ENCODE results near the gene PIEZO2. TPM values are rescaled to one million over a fixed set of nuclear protein-coding genes. Genes with fewer than 3 reads are reported as not detected.

The PIEZO2 gene
- total and polyA plus RNA-seq, 2 experiments from 2014 or later: 24.5 to 70.8 TPM

GRCh38 chr18:10745971-10746370 is 403.4 kb downstream of the PIEZO2 start:
- Histone ChIP-seq H3K9me3 (ENCODE audit: low read depth) (no peaks in the 10 kb centered on the region), H4K20me1 (ENCODE audit: insufficient read depth, poor library complexity, severe bottlenecking) (no peaks in the 10 kb centered on the region), H2AFZ (no peak overlapping the region), H3K79me2 (no peaks in the 10 kb centered on the region), H3K36me3 (replicated peaks; ENCODE audit: insufficient read depth, low read depth) (no peaks in the 10 kb centered on the region), H3K4me2 (no peak overlapping the region), H3K9me2 (replicated peaks; ENCODE audit: insufficient read depth) (no peaks in the 10 kb centered on the region), H3K4me1 (ENCODE audit: insufficient read depth) (peaks cover 8% of the 10 kb centered on the region), H3K27ac (no peak overlapping the region), H3K27me3 (no peaks in the 10 kb centered on the region), H3K4me3 (no peak overlapping the region)
- TF ChIP-seq, protein P1, sequence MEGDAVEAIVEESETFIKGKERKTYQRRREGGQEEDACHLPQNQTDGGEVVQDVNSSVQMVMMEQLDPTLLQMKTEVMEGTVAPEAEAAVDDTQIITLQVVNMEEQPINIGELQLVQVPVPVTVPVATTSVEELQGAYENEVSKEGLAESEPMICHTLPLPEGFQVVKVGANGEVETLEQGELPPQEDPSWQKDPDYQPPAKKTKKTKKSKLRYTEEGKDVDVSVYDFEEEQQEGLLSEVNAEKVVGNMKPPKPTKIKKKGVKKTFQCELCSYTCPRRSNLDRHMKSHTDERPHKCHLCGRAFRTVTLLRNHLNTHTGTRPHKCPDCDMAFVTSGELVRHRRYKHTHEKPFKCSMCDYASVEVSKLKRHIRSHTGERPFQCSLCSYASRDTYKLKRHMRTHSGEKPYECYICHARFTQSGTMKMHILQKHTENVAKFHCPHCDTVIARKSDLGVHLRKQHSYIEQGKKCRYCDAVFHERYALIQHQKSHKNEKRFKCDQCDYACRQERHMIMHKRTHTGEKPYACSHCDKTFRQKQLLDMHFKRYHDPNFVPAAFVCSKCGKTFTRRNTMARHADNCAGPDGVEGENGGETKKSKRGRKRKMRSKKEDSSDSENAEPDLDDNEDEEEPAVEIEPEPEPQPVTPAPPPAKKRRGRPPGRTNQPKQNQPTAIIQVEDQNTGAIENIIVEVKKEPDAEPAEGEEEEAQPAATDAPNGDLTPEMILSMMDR (IDR thresholded peaks at IDR 0.05; ENCODE audit: poor library complexity): no peak
- TF ChIP-seq EZH2phosphoT487 (IDR thresholded peaks at IDR 0.05; ENCODE audit: low read depth, severe bottlenecking, unreplicated experiment): no peak
- no peak for TF ChIP-seq EZH2 (IDR thresholded peaks at IDR 0.05; ENCODE audit: borderline replicate concordance)
- 56% methylated on average over 3 of the region's 3 CpGs for WGBS (ENCODE audit: low lambda C conversion rate, missing lambda C conversion rate)
- DNase-seq (ENCODE audit: low spot score): no peak

DNA sequence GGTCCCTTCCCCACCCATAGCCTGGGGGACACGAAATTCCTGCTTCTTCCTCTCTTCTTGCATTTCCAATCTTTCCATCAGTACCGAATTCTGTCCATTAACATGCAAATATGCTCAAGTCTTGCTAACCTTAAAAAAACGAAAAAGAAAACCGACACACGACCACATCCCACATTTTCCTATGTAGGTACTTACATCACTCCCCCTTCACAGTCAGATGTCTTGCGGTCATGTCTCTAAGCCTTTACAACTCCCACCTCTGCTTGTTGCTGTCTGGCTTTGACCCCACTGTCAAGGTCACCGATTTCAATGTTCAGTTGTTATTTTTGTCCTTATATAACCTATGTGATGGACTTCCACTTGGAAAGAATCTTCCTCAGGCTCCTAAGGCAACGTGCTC is 404.1 kb downstream of the PIEZO2 start:
- no peak for DNase-seq (ENCODE audit: low spot score)
- H3K27ac ChIP-seq: no peak overlapping the region
- no peaks in the 10 kb centered on the region for H3K9me2 ChIP-seq (replicated peaks; ENCODE audit: insufficient read depth)
- no peaks in the 10 kb centered on the region for H3K36me3 ChIP-seq (replicated peaks; ENCODE audit: insufficient read depth, low read depth)
- no peaks in the 10 kb centered on the region for H4K20me1 ChIP-seq (ENCODE audit: insufficient read depth, poor library complexity, severe bottlenecking)
- no peaks in the 10 kb centered on the region for H3K27me3 ChIP-seq
- no peaks in the 10 kb centered on the region for H3K9me3 ChIP-seq (ENCODE audit: low read depth)
- TF ChIP-seq EZH2phosphoT487 (IDR thresholded peaks at IDR 0.05; ENCODE audit: low read depth, severe bottlenecking, unreplicated experiment): no peak
- TF ChIP-seq, protein P1 (IDR thresholded peaks at IDR 0.05; ENCODE audit: poor library complexity): no peak
- TF ChIP-seq EZH2 (IDR thresholded peaks at IDR 0.05; ENCODE audit: borderline replicate concordance): no peak
- no peaks in the 10 kb centered on the region for H3K79me2 ChIP-seq
- peaks cover 3% of the 10 kb centered on the region for H3K4me1 ChIP-seq (ENCODE audit: insufficient read depth)
- WGBS (ENCODE audit: low lambda C conversion rate, missing lambda C conversion rate): 97% methylated on average over 8 of the region's 8 CpGs
- no peak overlapping the region for H3K4me3 ChIP-seq
- no peak overlapping the region for H3K4me2 ChIP-seq
- no peak overlapping the region for H2AFZ ChIP-seq

DNA sequence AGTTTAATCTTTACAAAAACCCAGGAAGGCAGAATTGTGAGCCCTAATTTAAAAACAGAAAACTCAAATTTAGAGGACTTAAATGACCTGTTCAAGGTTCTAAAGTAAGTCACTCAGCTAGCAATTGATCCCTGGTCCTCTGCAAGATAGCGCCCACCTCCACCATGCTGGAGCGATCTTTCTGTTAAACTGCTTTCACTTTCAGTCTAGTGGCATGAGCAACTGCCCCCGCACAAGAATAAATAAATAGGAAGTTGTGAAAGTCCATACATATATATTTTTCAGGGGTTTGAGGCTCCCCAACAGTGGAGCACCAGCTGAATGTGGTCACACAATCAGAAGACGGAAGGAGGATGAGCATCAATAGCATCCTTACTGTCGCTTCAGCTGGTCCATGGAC is 405.6 kb downstream of the PIEZO2 start:
- Histone ChIP-seq H3K4me1 (ENCODE audit: insufficient read depth) (no peaks in the 10 kb centered on the region), H3K9me2 (replicated peaks; ENCODE audit: insufficient read depth) (no peaks in the 10 kb centered on the region), H3K4me3 (no peak overlapping the region), H3K9me3 (ENCODE audit: low read depth) (no peaks in the 10 kb centered on the region), H4K20me1 (ENCODE audit: insufficient read depth, poor library complexity, severe bottlenecking) (no peaks in the 10 kb centered on the region), H3K36me3 (replicated peaks; ENCODE audit: insufficient read depth, low read depth) (no peaks in the 10 kb centered on the region), H3K4me2 (no peak overlapping the region), H3K79me2 (no peaks in the 10 kb centered on the region), H3K27me3 (no peaks in the 10 kb centered on the region), H3K27ac (no peak overlapping the region), H2AFZ (no peak overlapping the region)
- TF ChIP-seq EZH2 (IDR thresholded peaks at IDR 0.05; ENCODE audit: borderline replicate concordance) (no peak), EZH2phosphoT487 (IDR thresholded peaks at IDR 0.05; ENCODE audit: low read depth, severe bottlenecking, unreplicated experiment) (no peak)
- TF ChIP-seq, protein P1 (IDR thresholded peaks at IDR 0.05; ENCODE audit: poor library complexity): no peak
- no peak for DNase-seq (ENCODE audit: low spot score)
- 77% methylated on average over 5 of the region's 5 CpGs for WGBS (ENCODE audit: low lambda C conversion rate, missing lambda C conversion rate)

GRCh38 chr18:10739152-10739551 is 410.2 kb downstream of the PIEZO2 start:
- Histone ChIP-seq H3K4me3 (no peak overlapping the region), H3K27ac (no peak overlapping the region), H3K36me3 (replicated peaks; ENCODE audit: insufficient read depth, low read depth) (no peaks in the 10 kb centered on the region), H3K27me3 (no peaks in the 10 kb centered on the region), H2AFZ (no peak overlapping the region), H4K20me1 (ENCODE audit: insufficient read depth, poor library complexity, severe bottlenecking) (no peaks in the 10 kb centered on the region), H3K79me2 (no peaks in the 10 kb centered on the region), H3K4me1 (ENCODE audit: insufficient read depth) (no peaks in the 10 kb centered on the region), H3K9me3 (ENCODE audit: low read depth) (no peaks in the 10 kb centered on the region), H3K4me2 (no peak overlapping the region), H3K9me2 (replicated peaks; ENCODE audit: insufficient read depth) (no peaks in the 10 kb centered on the region)
- TF ChIP-seq EZH2 (IDR thresholded peaks at IDR 0.05; ENCODE audit: borderline replicate concordance) (no peak), EZH2phosphoT487 (IDR thresholded peaks at IDR 0.05; ENCODE audit: low read depth, severe bottlenecking, unreplicated experiment) (no peak)
- TF ChIP-seq, protein P1 (IDR thresholded peaks at IDR 0.05; ENCODE audit: poor library complexity): no peak
- WGBS (ENCODE audit: low lambda C conversion rate, missing lambda C conversion rate): 98% methylated on average over 3 of the region's 3 CpGs
- DNase-seq (ENCODE audit: low spot score): no peak

Data from hepatocyte (in vitro differentiated cells).